ENCODE measurements around the gene LCMT1.

GRCh38 chr16:25063102-25063501 lies 48.4 kb upstream of the LCMT1 start:
- TF ChIP-seq CTCF (IDR thresholded peaks at IDR 0.05; ENCODE audit: poor library complexity, severe bottlenecking) (no peak), MXI1 (conservative IDR thresholded peaks at IDR 0.05; ENCODE audit: poor library complexity, severe bottlenecking) (no peak), RAD21 (conservative IDR thresholded peaks at IDR 0.05) (no peak), EZH2 (IDR thresholded peaks at IDR 0.05; ENCODE audit: borderline replicate concordance, insufficient read depth, low read length, poor library complexity, severe bottlenecking) (no peak), POLR2AphosphoS5 (IDR thresholded peaks at IDR 0.05) (no peak)

All from neural cell (in vitro differentiated cells).